A549 (cell line): ENCODE measurements around the gene IL5. TPM values are rescaled to one million over a fixed set of nuclear protein-coding genes. Genes with fewer than 3 reads are reported as not detected.

Source experiments
- ATAC-seq, 2 experiments: fragments of 200-7000 bp in 1 of 2; fragments of >200 bp in 1 of 2; cut with Nextera tagmentation in 1 of 2; cut with Tn5 transposase in 1 of 2; 3 replicates each; pipeline versions ENCODE4 v1.8.0 to v1.9.1; 2018 to 2020; ENCODE audit warnings: mild to moderate bottlenecking in 1 of 2, moderate library complexity in 1 of 2
- CTCF ChIA-PET: fragments of 300-600 bp; sonication (Branson Sonifier 250); formaldehyde crosslinking; extraction: SDS; loops from one replicate; lab custom pipeline; 2021; ENCODE audit warnings: antibody characterized with exemption, inconsistent platforms; lab: Yijun Ruan, JAX
- POLR2A ChIA-PET: fragments of 350-600 bp; formaldehyde crosslinking; extraction: SDS; loops from one replicate; lab custom pipeline; 2021; ENCODE audit warnings: antibody characterized with exemption, inconsistent platforms; lab: Yijun Ruan, JAX
- DNase-seq, 2 experiments: peaks; one replicate each; pipeline versions ENCODE4 v3.0.0 to v3.0.0-alpha.2; 2011 to 2016; ENCODE audit warnings: low read depth in 1 of 2, low spot score in 1 of 2
- FAIRE-seq: peaks from 2 replicates; lab custom pipeline; 2011; peaks lifted over from hg19 to GRCh38; lab: Jason Lieb, UNC
- H3K27ac ChIP-seq, 2 experiments: fragments of >200 bp; sonication (Bioruptor Twin); formaldehyde crosslinking; 3 replicates each; pipeline ENCODE4 v1.5.1; 2016 to 2017
- H3K4me1 ChIP-seq: fragments of >200 bp; sonication (Bioruptor Twin); formaldehyde crosslinking; 3 replicates; pipeline ENCODE4 v1.6.1; 2016
- H3K4me2 ChIP-seq: fragments of >200 bp; sonication (Bioruptor Twin); formaldehyde crosslinking; 3 replicates; pipeline ENCODE4 v1.6.1; 2016
- H3K4me3 ChIP-seq: fragments of >200 bp; sonication (Bioruptor Twin); formaldehyde crosslinking; 3 replicates; pipeline ENCODE4 v1.5.1; 2016
- H3K9me3 ChIP-seq: fragments of >200 bp; sonication (Bioruptor Twin); formaldehyde crosslinking; 3 replicates; pipeline ENCODE4 v1.6.1; 2016
- ATOH8 ChIP-seq: fragments of 250-450 bp; sonication (Bioruptor Pico); IDR thresholded peaks from 2 replicates; pipeline ENCODE4 v1.5.0; 2020; ENCODE audit warnings: low read depth, mild to moderate bottlenecking, moderate library complexity
- CEBPB ChIP-seq, 2 experiments: fragments of >200 bp in 1 of 2; sonication (Bioruptor Twin) in 1 of 2; formaldehyde crosslinking in 1 of 2; IDR thresholded peaks; 2 replicates each; pipeline ENCODE4 v1.6.1; 2012 to 2016
- CHD2 ChIP-seq: fragments of 150-350 bp; IDR thresholded peaks from 2 replicates; pipeline ENCODE4 v1.6.1; 2014; ENCODE audit warnings: low read length; ENCODE audit not compliant: partially characterized antibody
- E2F6 ChIP-seq: IDR thresholded peaks from 2 replicates; pipeline ENCODE4 v1.6.1; 2012; ENCODE audit warnings: low read depth, borderline replicate concordance
- EHMT2 ChIP-seq: fragments of 200-600 bp; sonication (generic); IDR thresholded peaks from 2 replicates; pipeline ENCODE4 v1.6.1; 2016; ENCODE audit warnings: antibody characterized with exemption, low read depth, mild to moderate bottlenecking, moderate library complexity
- EP300 ChIP-seq, 2 experiments: fragments of >200 bp; sonication (Bioruptor Twin); formaldehyde crosslinking; IDR thresholded peaks; 2 replicates in 1 of 2; 3 replicates in 1 of 2; pipeline ENCODE4 v1.6.1; 2016 to 2017
- ESRRA ChIP-seq: fragments of 150-350 bp; IDR thresholded peaks from 2 replicates; pipeline ENCODE4 v1.6.1; 2014; ENCODE audit warnings: mild to moderate bottlenecking, low read length, borderline replicate concordance
- FOXS1 ChIP-seq: fragments of 250-450 bp; sonication (Bioruptor Pico); IDR thresholded peaks from 2 replicates; pipeline ENCODE4 v1.5.0; 2020; ENCODE audit warnings: mild to moderate bottlenecking, moderate library complexity
- HOXA7 ChIP-seq: fragments of 250-450 bp; sonication (Bioruptor Pico); IDR thresholded peaks from 2 replicates; pipeline ENCODE4 v1.5.0; 2020; ENCODE audit warnings: mild to moderate bottlenecking, moderate library complexity
- HOXB13 ChIP-seq: fragments of 250-450 bp; sonication (Bioruptor Pico); IDR thresholded peaks from 2 replicates; pipeline ENCODE4 v1.5.0; 2020; ENCODE audit warnings: low read depth, mild to moderate bottlenecking, moderate library complexity
- HOXB5 ChIP-seq: fragments of 250-450 bp; sonication (Bioruptor Pico); IDR thresholded peaks from 2 replicates; pipeline ENCODE4 v1.5.0; 2020; ENCODE audit warnings: mild to moderate bottlenecking, moderate library complexity
- JUN ChIP-seq, 2 experiments: fragments of >200 bp; sonication (Bioruptor Twin); formaldehyde crosslinking; IDR thresholded peaks; 2 replicates in 1 of 2; 3 replicates in 1 of 2; pipeline ENCODE4 v1.6.1; 2016 to 2017
- MAFK ChIP-seq: fragments of 450-650 bp; IDR thresholded peaks from 2 replicates; pipeline ENCODE4 v1.6.1; 2014; ENCODE audit not compliant: partially characterized antibody
- MAX ChIP-seq: IDR thresholded peaks from 2 replicates; pipeline ENCODE4 v1.6.1; 2012
- MYC ChIP-seq: IDR thresholded peaks from 2 replicates; pipeline ENCODE4 v1.6.1; 2012; ENCODE audit warnings: mild to moderate bottlenecking, inconsistent platforms, low read length, improper control_type of control experiment, borderline replicate concordance
- NR3C1 ChIP-seq: fragments of >200 bp; sonication (Bioruptor Twin); formaldehyde crosslinking; IDR thresholded peaks from 3 replicates; pipeline ENCODE4 v1.6.1; 2017
- PBX3 ChIP-seq: IDR thresholded peaks from 2 replicates; pipeline ENCODE4 v1.6.1; 2012
- POLR2A ChIP-seq: IDR thresholded peaks from 2 replicates; pipeline ENCODE4 v1.6.1; 2012; ENCODE audit warnings: mild to moderate bottlenecking, low read length
- POLR2AphosphoS2 ChIP-seq: conservative IDR thresholded peaks from 2 replicates; pipeline ENCODE4 v1.6.1; 2012; ENCODE audit warnings: low read length, improper control_type of control experiment, inconsistent platforms
- RCOR1 ChIP-seq: fragments of 150-350 bp; IDR thresholded peaks from 2 replicates; pipeline ENCODE4 v1.6.1; 2014; ENCODE audit warnings: antibody characterized with exemption, low read length, low read depth
- REST ChIP-seq: fragments of 200-600 bp; sonication (generic); IDR thresholded peaks from 2 replicates; pipeline ENCODE4 v1.6.1; 2016; ENCODE audit warnings: antibody characterized with exemption, mild to moderate bottlenecking, moderate library complexity
- TFCP2L1 ChIP-seq: fragments of 250-450 bp; sonication (Bioruptor Pico); IDR thresholded peaks from 2 replicates; pipeline ENCODE4 v1.5.0; 2021; ENCODE audit warnings: mild to moderate bottlenecking
- ZC3H11A ChIP-seq: fragments of 450-650 bp; IDR thresholded peaks from 2 replicates; pipeline ENCODE4 v1.6.1; 2014; ENCODE audit warnings: antibody characterized with exemption, mild to moderate bottlenecking
- ZSCAN20 ChIP-seq: fragments of 250-450 bp; sonication (Bioruptor Pico); IDR thresholded peaks from 2 replicates; pipeline ENCODE4 v1.8.0; 2022; ENCODE audit warnings: mild to moderate bottlenecking, moderate library complexity
- WGBS: methylation state at CpG from one replicate; pipeline ENCODE4 v1.1.6; 2017; ENCODE audit errors: missing lambda C conversion rate; 5-methylcytosine and 5-hydroxymethylcytosine counted together
- polyA plus RNA-seq, 4 experiments: library from polyadenylated mRNA; depleted of rRNA in 3 of 4; stranded (reverse); fragments of >200 nt; fragmentation: RNase III in 1 of 4; extraction: RNeasy Plus Mini Kit Qiagen cat#74134 plus additional on column Dnase treatment in 1 of 4; gene quantifications; 2 replicates in 3 of 4; 3 replicates in 1 of 4; pipeline ENCODE4 v1.2.3, GENCODE V29; 2011 to 2017

The IL5 gene
- polyA plus RNA-seq, 2 of the 4 experiments (the other 2 are of a cell fraction): not detected

- TF ChIP-seq E2F6: 0 out of 2 replicates have a peak, but pooled peaks have one; percentile 10
Measured at GRCh38 chr5:132496191-132496630, 47.1 kb downstream of the IL5 start (continued).

- no peak for FAIRE-seq
- peaks cover 52% of the 10 kb centered on the region for H3K4me1 ChIP-seq
- H3K27ac ChIP-seq: peak overlapping the region; percentile 88 to 97
- ATAC-seq: peak; percentile 56 to 74
- peak overlapping the region; percentile 56 for H3K4me3 ChIP-seq
- H3K9me3 ChIP-seq: no peaks in the 10 kb centered on the region
- ChIA-PET POLR2A (interaction anchor here (0.6 to 4.6 kb wide), 19 partner anchors 8 to 1225 kb away, joined by 3 to 49 read pairs (median 7); partner anchors contain the start of genes RAD50, SLC22A4 and SLC22A5), CTCF (interaction anchor here (1.0 to 12.9 kb wide), 9 partner anchors 10 to 315 kb away, joined by 3 to 217 read pairs (median 12); no protein-coding TSS in a partner anchor)
- DNase-seq: peak; percentile 82 to 83
- 1% methylated on average over 20 of the region's 30 CpGs for WGBS
- no peak for TF ChIP-seq MAX
- no peak for TF ChIP-seq REST
- no peak for TF ChIP-seq ZSCAN20 (CRISPR knock-in tag)
- TF ChIP-seq ATOH8 (CRISPR knock-in tag): no peak
- no peak for TF ChIP-seq HOXB5 (CRISPR knock-in tag)
- TF ChIP-seq RCOR1: no peak
- TF ChIP-seq CHD2: no peak
- no peak for TF ChIP-seq FOXS1
- no peak; a peak in 1 of 5 replicates for TF ChIP-seq JUN (IDR thresholded peaks at IDR 0.05)
- 0 out of 5 replicates have a peak, but pooled peaks of 1 of the 2 experiments have one; percentile 15 for TF ChIP-seq EP300 (IDR thresholded peaks at IDR 0.05)
- TF ChIP-seq TFCP2L1 (CRISPR knock-in tag): no peak
- no peak for TF ChIP-seq NR3C1
- TF ChIP-seq PBX3: 0 out of 2 replicates have a peak, but pooled peaks have one; percentile 12
- no peak for TF ChIP-seq HOXB13 (CRISPR knock-in tag)
- no peak for TF ChIP-seq ZC3H11A
- TF ChIP-seq CEBPB (IDR thresholded peaks at IDR 0.05): no peak
- TF ChIP-seq POLR2AphosphoS2: no peak
- no peak for TF ChIP-seq ESRRA
- no peak for TF ChIP-seq HOXA7
- no peak for TF ChIP-seq MYC
- TF ChIP-seq POLR2A: peak; percentile 24
- TF ChIP-seq EHMT2: no peak
- peak; percentile 47 for TF ChIP-seq MAFK
- H3K4me2 ChIP-seq: peak overlapping the region; percentile 90
Measured at GRCh38 chr5:132495667-132496190, 47.6 kb downstream of the IL5 start.
